GM12892 (cell line): ENCODE data around the gene TPRKB.
"Not testable (repeated sequence)": the region's sequence is repeated elsewhere in the genome, so short reads cannot be mapped to it uniquely, and the experiment has no call there.

Source experiments
- POLR2A ChIP-seq: IDR thresholded peaks from 2 replicates; pipeline ENCODE4 v1.6.1; 2011; ENCODE audit warnings: low read depth, low read length, control low read depth
- POLR2AphosphoS5 ChIP-seq: IDR thresholded peaks from 2 replicates; pipeline ENCODE4 v1.6.1; 2011; ENCODE audit warnings: low read depth, low read length, control low read depth
- TAF1 ChIP-seq: IDR thresholded peaks from 2 replicates; pipeline ENCODE4 v1.6.1; 2011; ENCODE audit warnings: low read depth, mild to moderate bottlenecking, control low read depth, low read length, borderline replicate concordance

DNA sequence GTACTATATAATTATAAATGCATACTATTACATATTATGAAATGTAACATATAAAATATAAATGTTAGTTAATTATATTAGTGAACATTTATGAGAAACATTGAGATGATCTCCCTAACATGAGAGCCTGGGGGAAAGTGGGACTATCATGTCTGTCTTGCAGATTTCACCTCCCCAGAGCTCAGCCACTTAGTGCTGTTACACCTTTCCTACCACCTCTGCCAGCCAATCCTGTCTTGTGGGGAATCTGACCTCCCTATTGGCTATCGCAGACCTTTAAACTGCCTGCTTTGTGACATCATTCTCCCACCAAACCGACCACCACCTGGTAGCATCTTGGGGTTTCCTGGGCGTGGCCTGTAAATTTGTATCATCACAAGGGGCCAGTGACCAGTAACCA, 46.7 kb upstream of the TPRKB start, which contains the start of gene C2orf78:
- not testable (repeated sequence) for TF ChIP-seq POLR2A, TAF1, POLR2AphosphoS5
